Measurements from ENCODE around the gene EPHB2.
"Not testable (repeated sequence)": the region's sequence is repeated elsewhere in the genome, so short reads cannot be mapped to it uniquely, and the experiment has no call there.

The EPHB2 gene

GRCh38 chr1:22699681-22700520 lies 10.7 kb upstream of the EPHB2 start:
- H3K27me3 ChIP-seq (ENCODE audit: insufficient read depth, poor library complexity, severe bottlenecking), result no peaks in the 10 kb centered on the region
- H3K27ac ChIP-seq (ENCODE audit: poor library complexity, severe bottlenecking), result no peak overlapping the region
- H3K9me3 ChIP-seq (ENCODE audit: severe bottlenecking), result no peaks in the 10 kb centered on the region
- no peak for DNase-seq (ENCODE audit: low spot score)
- no peak for TF ChIP-seq CTCF (IDR thresholded peaks at IDR 0.05; ENCODE audit: poor library complexity, severe bottlenecking)
- H3K36me3 ChIP-seq (ENCODE audit: low read depth), result no peaks in the 10 kb centered on the region
- no peak for ATAC-seq (ENCODE audit: low read depth)
- peaks cover 4% of the 10 kb centered on the region for H3K4me1 ChIP-seq (ENCODE audit: insufficient read depth, poor library complexity, severe bottlenecking)
- H3K4me3 ChIP-seq (ENCODE audit: severe bottlenecking), result no peak overlapping the region

GRCh38 chr1:22702296-22703085 lies 8.1 kb upstream of the EPHB2 start:
- Histone ChIP-seq H3K4me3 (ENCODE audit: severe bottlenecking) (no peak overlapping the region), H3K4me1 (ENCODE audit: insufficient read depth, poor library complexity, severe bottlenecking) (peaks cover 6% of the 10 kb centered on the region), H3K27ac (ENCODE audit: poor library complexity, severe bottlenecking) (no peak overlapping the region), H3K27me3 (ENCODE audit: insufficient read depth, poor library complexity, severe bottlenecking) (no peaks in the 10 kb centered on the region), H3K9me3 (ENCODE audit: severe bottlenecking) (no peaks in the 10 kb centered on the region), H3K36me3 (ENCODE audit: low read depth) (no peaks in the 10 kb centered on the region)
- no peak for TF ChIP-seq CTCF (IDR thresholded peaks at IDR 0.05; ENCODE audit: poor library complexity, severe bottlenecking)
- peak; percentile 34 for DNase-seq (ENCODE audit: low spot score)
- ATAC-seq (ENCODE audit: low read depth), result no peak

- Histone ChIP-seq H3K27me3 (ENCODE audit: insufficient read depth, poor library complexity, severe bottlenecking) (no peaks in the 10 kb centered on the region), H3K4me1 (ENCODE audit: insufficient read depth, poor library complexity, severe bottlenecking) (peaks cover 6% of the 10 kb centered on the region), H3K4me3 (ENCODE audit: severe bottlenecking) (no peak overlapping the region), H3K27ac (ENCODE audit: poor library complexity, severe bottlenecking) (no peak overlapping the region), H3K9me3 (ENCODE audit: severe bottlenecking) (no peaks in the 10 kb centered on the region), H3K36me3 (ENCODE audit: low read depth) (no peaks in the 10 kb centered on the region)
- ATAC-seq (ENCODE audit: low read depth) (peak; percentile 97), DNase-seq (ENCODE audit: low spot score) (peak; percentile 84)
- peak; percentile 93 for TF ChIP-seq CTCF (IDR thresholded peaks at IDR 0.05; ENCODE audit: poor library complexity, severe bottlenecking)
Observed at GRCh38 chr1:22704440-22705067, 6.1 kb upstream of the EPHB2 start.

- no peaks in the 10 kb centered on the region for H3K27me3 ChIP-seq (ENCODE audit: insufficient read depth, poor library complexity, severe bottlenecking)
- H3K36me3 ChIP-seq (ENCODE audit: low read depth), result no peaks in the 10 kb centered on the region
- H3K27ac ChIP-seq (ENCODE audit: poor library complexity, severe bottlenecking), result no peak overlapping the region
- peaks cover 6% of the 10 kb centered on the region for H3K4me1 ChIP-seq (ENCODE audit: insufficient read depth, poor library complexity, severe bottlenecking)
- no peak for TF ChIP-seq CTCF (IDR thresholded peaks at IDR 0.05; ENCODE audit: poor library complexity, severe bottlenecking)
- ATAC-seq (ENCODE audit: low read depth) (no peak), DNase-seq (ENCODE audit: low spot score) (no peak)
- no peaks in the 10 kb centered on the region for H3K9me3 ChIP-seq (ENCODE audit: severe bottlenecking)
- no peak overlapping the region for H3K4me3 ChIP-seq (ENCODE audit: severe bottlenecking)
Observed at GRCh38 chr1:22705586-22705985, 5.1 kb upstream of the EPHB2 start.

GRCh38 chr1:22706100-22706499 lies 4.5 kb upstream of the EPHB2 start:
- H3K27ac ChIP-seq (ENCODE audit: poor library complexity, severe bottlenecking); H3K36me3 ChIP-seq (ENCODE audit: low read depth); H3K4me1 ChIP-seq (ENCODE audit: insufficient read depth, poor library complexity, severe bottlenecking); H3K4me3 ChIP-seq (ENCODE audit: severe bottlenecking); H3K27me3 ChIP-seq (ENCODE audit: insufficient read depth, poor library complexity, severe bottlenecking); DNase-seq (ENCODE audit: low spot score); ATAC-seq (ENCODE audit: low read depth); H3K9me3 ChIP-seq (ENCODE audit: severe bottlenecking): not testable (repeated sequence)
